IPS DF 4.7 (cell line): ENCODE results near the gene TGM1.

Experiments used
- DNase-seq: peaks from one replicate; pipeline ENCODE4 v3.0.0-alpha.2; 2013; ENCODE audit warnings: low spot score; ENCODE audit errors: extremely low read depth

TGM1 gene

DNA sequence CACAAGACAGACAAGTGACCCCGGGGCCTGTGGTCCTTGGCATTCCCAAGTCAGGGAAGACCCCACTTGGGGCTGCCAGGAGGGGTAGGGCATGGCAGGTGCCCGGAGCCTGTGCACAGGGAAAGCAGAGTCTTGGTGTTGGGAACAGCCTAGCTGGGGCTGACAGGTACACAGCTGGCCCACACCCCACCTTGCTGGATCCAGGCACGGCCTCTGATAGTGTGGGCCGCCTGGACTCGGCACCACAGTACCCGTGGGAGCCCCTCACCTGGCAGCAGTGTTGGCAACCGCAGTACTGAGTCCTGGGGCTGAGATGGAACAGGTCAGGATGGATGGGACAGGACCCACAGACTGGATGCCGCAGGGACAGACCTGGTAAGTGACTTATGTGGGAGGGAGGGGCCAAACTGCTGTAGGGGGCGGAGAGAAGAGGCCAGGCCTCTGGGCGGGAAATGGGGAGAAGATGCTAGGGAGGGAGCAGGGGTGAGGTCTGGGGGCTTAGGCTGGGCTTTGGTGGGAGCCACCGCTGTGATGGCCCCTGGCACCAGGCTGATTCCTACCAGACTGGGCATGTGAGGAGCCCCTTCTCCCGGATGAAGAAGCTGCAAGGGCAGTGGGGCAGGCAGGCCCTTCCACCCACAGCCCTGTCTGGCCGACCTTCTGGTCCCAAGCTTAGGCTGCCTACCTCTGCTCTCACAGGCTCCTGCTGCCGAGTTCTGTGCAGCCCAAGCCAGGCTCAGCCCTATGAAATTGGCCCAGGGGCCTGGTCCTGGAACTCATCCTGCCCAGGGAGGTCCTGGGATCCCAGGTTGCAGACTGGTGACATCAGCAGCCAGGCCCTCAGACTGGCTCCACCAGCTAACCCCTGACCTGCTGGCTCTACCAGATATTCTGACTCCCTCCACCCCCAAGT, at the start of gene TGM1:
Gene TGM1, minus strand, starts transcription at position 357 of the 913 bp plus-strand sequence. CDS start 825 bp downstream, outside the sequence.
- no peak for DNase-seq

DNA sequence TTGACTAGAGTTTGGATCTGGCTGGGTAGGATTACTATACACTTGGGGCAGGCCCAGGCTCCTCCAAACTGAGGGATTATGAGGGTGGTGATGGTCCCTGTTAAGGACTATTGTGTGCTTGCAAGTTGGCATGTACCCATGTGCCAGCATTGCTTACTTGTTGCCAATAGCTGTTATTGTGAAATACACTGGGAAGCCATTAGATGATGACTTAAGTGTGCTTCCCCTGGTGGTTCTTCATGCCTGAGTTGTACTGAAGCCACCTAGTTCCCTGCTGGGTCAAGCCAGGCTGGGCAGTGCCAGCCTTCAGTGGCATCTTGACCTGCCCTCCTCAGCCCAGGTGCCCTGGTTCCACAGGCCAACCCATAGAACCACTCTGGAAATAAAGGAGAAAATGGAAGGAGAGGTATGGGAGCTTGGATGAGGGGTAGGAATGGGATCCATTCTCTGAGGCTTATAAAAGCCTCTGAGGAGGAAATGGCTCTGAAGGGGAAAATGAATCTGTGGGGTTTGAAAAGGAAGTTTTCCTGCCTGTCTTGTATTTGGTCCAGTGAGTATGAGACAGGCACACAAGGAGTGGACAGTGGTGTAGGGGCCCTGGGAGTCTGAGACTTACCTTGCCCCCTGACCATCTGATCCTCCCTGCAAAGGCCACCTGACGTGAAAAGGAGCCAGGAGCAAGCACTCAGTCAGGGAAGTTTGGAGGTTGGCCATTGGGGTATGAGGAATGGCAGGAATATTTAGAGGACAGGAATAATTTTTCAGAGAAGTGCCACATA, 49.0 kb upstream of the TGM1 start:
- DNase-seq: no peak

DNA sequence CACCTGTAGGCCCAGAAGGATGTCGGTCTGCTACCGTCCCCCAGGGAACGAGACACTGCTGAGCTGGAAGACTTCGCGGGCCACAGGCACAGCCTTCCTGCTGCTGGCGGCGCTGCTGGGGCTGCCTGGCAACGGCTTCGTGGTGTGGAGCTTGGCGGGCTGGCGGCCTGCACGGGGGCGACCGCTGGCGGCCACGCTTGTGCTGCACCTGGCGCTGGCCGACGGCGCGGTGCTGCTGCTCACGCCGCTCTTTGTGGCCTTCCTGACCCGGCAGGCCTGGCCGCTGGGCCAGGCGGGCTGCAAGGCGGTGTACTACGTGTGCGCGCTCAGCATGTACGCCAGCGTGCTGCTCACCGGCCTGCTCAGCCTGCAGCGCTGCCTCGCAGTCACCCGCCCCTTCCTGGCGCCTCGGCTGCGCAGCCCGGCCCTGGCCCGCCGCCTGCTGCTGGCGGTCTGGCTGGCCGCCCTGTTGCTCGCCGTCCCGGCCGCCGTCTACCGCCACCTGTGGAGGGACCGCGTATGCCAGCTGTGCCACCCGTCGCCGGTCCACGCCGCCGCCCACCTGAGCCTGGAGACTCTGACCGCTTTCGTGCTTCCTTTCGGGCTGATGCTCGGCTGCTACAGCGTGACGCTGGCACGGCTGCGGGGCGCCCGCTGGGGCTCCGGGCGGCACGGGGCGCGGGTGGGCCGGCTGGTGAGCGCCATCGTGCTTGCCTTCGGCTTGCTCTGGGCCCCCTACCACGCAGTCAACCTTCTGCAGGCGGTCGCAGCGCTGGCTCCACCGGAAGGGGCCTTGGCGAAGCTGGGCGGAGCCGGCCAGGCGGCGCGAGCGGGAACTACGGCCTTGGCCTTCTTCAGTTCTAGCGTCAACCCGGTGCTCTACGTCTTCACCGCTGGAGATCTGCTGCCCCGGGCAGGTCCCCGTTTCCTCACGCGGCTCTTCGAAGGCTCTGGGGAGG, 47.9 kb upstream of the TGM1 start, which contains the start of gene LTB4R:
Gene LTB4R, plus strand, starts transcription at position 857 of the 959 bp plus-strand sequence. CDS start 4,150 bp downstream, outside the sequence.
- DNase-seq: no peak

DNA sequence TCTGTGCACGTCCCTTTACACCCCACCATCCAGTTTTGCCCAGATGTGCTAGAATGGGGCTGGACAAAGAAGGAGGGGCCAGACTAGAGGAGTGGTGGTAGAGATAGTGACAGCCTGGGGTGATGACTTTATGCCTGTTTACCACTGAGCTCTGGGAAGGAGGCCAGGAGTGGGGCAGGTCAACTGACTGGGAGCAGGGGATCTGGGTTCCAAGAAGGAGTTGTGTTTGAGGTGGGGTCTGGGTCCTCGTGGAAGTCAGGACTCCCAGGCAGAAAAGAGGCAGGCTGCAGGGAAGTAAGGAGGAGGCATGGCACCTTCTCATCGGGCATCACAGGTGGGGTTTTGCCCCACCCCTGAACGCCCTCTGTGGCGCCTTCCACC, 47.3 kb upstream of the TGM1 start:
- no peak for DNase-seq

DNA sequence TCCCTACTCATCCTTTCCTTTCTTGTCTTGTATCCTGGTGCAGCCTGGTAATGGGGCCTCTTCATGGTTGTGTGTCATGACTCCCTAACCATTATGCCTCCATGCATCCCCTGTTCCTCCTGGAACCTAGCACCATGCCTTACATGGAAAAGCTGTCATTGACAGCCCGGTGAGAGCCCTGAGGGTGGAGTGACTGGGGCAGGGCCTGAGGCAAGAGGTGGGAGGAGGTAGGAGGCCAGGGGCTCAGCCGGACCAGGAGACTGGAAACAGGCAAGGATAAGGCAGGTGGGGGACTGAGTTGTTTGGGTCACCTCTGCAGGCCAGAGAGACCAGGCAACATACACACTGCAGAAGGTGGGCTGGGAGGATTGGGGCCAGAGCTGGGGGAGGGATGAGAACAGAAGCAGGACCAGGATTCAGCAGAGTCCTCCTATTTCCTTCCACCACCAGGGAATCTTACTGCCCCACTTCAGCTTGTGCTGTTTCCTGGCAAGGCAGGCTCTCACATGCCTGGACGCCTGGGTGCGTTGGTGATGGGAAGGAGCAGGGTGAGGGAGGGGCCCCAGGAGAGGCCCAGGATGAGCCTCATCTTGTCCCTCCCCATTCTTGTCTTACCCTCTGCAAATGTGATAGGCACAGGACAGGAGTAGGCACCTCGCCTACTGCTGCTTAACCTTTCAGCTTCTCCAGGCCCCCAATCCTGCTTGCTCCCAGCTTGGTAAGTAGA, 46.7 kb upstream of the TGM1 start, which contains the start of gene LTB4R2:
Gene LTB4R2, plus strand, starts transcription at position 603 of the 727 bp plus-strand sequence. CDS start 525 bp downstream, outside the sequence.
- no peak for DNase-seq

DNA sequence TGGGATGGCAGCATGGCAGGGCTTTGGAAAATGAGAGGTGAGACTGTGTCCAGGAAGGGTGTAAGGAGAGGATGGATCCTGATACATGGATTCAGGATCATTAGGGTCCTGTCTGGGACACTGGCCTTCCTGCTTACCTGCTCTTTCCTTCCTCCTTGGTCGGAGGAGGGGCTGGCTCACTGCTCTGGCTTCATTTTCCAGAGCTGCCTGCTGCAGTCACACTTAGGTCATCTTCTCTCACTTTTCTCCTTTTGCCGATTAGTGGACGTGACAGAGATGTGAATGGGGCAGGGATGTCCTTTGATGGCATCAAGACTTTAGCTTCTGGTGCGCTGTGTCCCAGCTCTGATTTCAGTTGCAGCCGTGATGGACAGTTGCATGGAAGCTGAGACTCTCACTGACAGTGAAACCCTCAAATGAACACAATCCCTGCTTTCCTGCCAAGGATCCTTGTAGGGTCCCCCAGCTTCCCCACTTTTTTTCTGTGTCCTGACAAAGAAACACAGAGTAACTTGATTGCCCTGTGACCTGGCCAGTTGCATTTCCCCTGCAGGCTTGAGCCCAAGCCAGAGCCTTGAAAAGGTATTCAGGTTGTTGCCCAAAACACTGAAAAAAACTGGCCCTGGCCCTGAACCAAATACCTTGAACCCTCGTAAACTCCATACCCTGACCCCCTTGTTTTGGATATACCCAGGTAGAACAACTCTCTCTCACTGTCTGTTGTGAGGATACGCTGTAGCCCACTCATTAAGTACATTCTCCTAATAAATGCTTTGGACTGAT, 45.6 kb upstream of the TGM1 start:
- DNase-seq: no peak

DNA sequence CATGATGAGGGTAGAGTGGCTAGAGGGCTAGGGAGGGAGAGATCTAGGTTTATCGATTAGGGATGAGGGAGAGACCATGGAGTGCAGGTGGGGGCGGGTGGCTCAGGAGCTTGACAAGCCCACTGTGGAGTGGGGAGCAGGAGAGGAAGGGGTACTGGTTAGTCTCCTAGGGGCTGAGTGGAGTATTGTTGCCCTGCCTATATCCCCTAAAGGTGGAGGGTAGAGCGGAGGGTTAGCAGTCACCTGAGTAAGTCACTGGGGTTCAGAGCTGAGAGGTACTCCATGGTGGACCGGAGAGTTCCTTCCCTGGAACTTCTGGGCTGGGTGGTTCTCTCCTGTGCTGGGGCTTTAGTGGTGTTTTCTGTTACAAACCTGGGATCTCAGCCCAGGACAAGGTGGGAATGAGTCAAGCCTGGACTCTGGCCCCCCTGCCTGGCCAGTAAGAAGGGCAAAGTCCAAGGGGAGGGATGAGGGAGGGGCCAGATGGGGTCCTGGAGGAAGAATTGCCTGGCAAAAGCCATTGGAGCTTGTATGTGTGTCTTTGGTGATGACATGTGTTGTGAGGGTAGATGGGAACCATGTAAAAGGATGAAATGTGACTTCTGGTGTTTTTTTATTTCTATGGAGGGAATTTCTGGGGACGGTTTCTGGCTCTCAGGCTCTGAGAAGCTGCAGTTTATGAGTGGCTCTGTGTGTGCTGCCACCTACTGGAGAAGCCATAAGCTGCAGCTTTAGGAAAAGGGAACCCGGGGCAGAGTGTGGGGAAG, 44.8 kb upstream of the TGM1 start, which contains the start of gene CIDEB:
Gene CIDEB, minus strand, starts transcription at position 403 of the 767 bp plus-strand sequence. Its CDS starts 119 bp downstream, at position 284.
- DNase-seq: no peak

DNA sequence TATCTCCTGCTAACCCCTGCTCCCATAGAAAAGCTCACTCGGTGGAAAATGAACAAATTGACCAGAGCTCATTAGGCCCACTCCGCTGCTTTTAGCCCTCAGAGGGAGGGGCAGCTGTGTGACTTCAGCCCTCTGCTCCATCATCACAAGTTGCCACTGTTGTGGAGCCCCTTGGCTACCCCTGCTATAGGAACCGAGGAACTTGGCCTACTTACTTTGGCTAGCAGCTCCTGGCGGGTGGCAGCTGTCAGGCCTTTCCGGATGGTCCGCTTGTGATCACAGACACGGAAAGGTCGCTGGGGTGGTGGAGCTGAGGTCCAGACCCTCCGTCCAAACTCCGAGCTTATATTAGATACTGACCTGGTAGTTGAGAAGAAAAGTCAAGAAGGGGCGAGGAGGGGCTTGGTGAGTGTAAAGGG, 44.2 kb upstream of the TGM1 start:
- no peak for DNase-seq

DNA sequence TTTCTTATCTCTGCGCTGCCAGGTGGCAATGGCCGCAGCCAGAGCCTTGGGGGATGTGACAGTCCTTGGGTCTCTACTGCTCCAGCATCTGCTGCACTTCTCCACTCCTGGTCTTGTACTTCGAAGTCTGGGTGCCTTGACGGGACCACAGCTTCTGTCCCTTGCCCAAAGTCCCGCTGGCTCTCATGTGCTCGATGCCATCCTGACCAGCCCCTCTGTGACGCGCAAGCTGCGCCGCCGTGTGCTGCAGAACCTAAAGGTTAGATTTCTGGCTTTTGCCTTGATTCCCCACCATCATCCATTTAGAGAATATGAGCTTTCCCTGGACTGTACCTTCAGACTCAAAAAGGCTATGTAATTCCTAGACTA, 41.0 kb upstream of the TGM1 start:
- no peak for DNase-seq

DNA sequence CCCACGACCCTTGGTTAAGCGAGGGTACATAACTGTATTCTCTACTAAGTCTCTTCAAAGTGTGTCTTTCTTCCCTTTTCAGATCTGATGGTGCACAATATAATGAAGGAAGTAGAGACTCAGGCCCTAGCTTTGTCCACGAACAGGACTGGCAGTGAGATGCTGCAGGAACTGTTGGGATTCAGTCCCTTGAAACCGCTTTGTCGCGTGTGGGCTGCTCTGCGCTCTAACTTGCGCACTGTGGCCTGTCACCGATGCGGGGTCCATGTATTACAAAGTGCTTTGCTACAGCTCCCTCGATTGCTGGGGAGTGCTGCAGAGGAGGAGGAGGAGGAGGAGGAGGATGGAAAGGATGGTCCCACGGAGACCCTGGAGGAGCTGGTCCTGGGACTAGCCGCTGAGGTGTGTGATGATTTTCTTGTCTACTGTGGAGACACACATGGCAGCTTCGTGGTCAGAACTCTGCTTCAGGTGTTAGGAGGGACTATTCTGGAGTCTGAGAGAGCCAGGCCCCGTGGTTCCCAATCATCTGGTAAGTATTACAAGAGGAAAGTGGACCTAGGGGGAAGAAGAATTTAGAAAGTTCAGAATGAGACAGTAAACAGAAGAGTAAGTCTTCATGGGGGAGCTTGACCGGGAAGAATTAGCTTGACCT, 37.5 kb upstream of the TGM1 start:
- no peak for DNase-seq

DNA sequence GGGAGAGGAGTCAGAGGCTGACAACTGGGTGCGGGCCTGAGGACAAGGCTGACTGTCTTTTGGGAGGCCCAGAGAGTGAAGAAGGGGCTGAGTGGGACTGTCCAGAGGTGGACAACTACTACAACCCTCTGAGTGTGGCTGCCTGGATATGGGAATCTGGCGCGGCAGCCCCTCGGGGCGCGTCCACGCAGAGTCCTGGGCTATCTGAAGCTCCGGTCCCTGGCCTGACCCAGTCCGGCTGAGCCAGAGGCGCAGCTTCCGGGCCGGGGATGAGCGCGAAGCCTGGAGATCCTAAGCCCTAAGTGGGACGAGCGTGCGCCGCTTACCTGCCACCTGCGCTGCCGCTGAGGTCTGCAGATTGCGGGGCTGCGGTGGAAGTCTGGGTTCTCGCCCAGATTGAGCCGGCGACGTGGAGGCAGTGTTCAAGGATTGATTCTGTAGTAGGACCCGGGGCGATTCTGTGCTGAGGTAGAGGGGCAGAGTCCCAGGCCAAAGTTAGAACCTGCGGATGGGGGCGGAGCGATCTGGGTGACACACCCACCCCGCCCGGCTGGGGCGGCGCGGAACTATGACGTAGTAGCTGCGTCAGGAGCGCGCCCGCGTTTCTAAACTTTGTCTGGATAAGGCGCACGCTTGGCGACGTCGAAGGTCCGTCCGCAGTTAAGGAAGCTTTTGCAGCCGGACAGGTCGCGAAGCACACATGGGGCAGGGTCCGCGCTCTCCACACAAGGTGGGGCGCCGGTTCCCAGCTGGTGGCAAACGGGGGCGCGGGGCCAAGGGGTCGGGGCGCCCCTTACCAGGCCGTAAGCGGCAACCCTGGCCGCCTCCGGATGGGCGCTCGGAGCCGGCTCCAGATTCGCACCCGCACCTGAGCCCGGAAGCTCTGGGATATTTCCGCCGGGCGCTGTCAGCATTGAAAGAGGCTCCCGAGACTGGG, 36.5 kb upstream of the TGM1 start, which contains the start of the genes DHRS1 and NOP9:
Gene DHRS1, minus strand, starts transcription at position 526 of the 937 bp plus-strand sequence. CDS start 674 bp downstream, outside the sequence.
Gene NOP9, plus strand, starts transcription at position 596 of the 937 bp plus-strand sequence. Its CDS starts 105 bp downstream, at position 701.
- no peak for DNase-seq

DNA sequence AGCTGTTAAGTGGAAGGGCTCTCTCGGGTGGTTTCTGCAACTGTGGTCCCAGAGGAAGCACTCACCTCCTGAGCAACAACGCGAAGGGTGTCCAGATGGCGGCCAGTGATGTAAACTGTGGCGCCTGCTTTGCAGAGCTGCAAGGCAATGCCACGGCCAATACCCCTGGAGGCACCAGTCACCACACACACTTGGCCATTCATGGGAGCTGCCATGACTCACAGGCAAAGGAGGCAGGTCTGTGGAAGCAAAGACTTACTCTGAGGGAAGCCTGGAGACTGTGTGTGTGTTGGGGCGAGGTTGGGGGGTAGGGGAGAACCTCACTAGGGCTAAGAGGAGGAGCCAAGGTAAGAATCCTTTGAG, 35.9 kb upstream of the TGM1 start:
- DNase-seq: no peak

DNA sequence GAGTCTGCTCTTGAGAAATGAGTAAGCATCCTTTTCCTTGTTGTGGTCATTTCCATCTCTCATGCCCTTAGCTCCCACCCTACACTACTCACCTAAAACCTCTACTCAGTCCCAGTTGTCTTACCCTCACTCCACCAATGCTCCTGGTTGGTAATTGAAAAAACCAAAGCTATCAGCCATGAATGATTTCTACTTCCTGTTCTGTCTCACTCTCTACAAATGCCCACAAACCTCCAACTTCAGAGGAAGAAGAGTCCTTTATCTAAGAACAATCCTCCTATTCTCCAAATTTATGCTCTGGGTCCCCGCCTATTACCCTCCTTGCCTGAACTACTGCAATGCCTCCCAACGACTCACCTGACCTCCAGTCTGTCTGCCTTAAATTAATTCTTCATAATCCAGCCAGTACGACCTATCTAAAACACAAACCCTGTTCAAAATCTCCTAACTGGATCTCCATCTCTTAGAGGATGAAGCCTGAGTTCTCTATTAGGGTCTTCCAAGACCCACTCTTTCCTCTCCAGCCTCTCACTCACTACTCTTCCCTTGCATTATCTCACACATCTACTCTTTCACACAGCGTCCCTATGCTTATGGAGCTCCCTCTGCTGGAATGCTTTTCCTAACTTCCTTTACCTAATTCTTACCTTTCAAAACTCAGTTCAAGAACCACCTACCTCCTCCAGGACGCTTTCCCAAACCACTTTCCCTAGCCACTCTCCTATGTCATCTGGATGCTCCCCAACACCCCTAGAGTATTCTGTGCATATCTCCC, 34.4 kb upstream of the TGM1 start:
- no peak for DNase-seq

DNA sequence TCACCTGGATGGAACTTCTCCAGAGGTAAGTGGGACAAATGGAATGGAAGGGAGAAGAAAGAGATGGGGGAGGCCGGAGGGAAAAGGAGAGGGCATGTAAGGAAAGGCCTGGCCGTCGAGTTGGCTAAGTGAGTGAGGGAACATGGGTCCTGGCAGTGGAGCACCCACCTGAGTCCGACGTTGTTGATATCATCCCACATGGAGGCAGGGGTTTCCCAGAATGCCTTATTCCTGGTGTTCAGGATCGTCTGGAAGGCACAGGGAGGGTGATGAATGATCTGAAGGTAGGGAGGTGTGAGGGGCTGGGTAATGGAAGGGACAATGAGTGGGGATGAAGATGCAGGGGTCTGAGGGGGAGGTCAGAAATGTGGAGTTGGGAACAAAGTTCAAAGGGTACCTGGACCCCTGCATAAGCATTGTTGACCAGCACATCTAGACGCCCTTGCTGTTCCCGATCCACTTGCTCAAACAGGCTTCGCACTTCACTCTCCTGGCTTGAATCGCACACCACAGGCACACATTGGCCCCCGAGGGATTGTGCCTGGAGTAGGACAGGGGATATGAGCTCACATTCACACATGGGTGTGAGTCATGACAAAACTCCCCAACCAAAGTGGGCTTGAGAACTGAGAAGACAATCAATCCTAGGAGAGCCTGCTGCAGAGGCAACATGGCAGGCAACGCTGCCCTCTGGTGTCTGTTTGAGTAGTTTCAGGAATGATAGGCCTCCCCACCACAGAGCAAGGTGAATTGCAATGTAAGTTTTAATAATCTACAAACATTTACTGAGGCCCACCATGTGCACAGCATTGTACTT, 33.6 kb upstream of the TGM1 start:
- DNase-seq: no peak

DNA sequence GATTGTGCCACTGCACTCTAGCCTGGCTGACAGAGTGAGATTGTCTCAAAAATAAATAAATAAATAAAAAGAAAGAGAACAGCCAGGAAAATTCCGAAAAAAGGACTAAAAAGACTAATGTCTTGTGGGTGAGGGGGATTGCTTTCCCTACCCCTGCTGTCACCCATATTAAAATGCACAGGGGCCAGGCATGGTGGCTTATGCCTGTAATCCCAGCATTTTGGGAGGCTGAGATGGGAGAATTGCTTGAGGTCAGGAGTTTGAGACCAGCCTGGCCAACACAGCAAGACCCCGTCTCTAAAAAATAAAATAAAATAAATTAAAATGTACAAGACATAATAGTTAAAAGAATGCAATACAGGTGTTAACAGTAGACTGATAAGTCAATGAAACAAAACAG, 30.5 kb upstream of the TGM1 start:
- DNase-seq: no peak
